ENCODE results near the gene SYT7.

The SYT7 gene

DNA sequence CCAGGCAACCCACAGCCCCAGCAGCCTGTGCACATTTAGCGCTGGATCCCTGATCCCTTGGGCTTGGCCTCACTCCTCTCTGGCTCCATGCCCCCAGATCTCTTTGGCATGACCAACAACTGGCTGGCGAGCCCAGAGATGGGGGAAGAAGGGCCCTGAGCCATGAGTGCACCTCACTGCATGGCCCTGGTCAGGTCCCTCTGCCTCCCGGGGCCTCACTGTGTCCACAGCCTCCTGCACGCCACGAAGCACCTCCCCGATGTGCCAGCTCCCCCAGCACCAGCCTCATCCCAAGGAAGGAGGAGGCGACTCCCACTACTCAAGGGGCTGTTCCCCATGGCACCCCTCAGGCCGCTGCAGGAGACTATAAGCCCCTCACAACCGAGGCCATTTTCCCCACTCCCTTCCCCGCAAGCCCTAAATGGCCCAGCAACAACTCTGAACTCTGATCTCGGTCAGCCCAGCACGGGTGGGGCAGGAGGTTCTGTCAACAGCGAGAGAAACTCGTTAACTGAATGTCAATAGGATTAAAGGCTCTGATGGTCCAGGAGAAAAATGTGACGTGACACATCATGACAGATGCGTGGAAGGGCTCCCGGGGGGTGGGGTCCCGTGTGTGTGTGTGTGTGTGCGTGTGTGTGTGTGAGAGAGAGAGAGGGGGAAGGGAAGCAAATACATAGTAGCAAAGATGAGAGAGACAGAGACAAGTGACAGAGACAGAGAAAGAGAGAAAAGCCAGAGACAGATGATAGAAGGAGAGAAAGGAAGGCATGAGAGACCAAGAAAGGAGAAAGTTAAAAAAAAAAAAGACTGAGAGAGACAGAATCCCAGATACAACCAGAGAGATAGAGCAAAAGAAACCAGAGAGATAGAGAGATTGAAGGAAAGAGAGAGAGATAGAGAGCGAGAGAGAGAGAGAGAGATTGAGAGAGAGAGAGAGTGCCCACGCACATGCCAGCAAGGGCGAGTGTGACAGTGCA is 28.4 kb upstream of the SYT7 start:
- DNase-seq, result no peak

DNA sequence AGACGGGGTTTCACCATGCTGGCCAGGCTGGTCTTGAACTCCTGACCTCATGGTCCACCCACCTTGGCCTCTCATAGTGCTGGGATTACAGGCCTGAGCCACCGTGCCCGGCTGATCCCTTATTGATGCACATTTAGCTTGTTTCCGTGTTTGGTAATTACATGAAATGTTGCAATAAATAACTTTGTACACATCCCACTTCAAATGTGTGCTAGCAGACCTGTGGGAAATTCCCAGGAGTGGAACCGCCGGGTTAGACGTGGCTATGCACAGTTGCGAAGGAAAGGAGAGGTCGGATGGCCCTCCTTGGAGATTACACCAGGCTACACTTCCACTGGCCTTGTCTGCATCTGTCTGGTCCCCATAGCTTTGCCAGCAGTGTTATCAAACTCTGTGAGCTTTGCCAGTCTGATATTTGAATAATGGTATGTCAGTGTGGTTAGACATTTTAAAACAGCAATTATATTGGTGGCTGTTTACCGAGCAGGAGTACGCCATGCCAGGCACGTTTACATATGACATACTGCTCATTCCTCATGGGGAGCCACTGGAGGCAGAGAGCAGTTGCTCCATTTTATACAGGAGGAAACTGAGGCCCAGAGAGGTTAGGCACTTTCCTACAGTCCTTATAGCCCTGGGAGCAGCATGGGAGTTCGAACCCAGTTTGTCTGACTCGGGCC is 27.2 kb upstream of the SYT7 start:
- no peak for DNase-seq

DNA sequence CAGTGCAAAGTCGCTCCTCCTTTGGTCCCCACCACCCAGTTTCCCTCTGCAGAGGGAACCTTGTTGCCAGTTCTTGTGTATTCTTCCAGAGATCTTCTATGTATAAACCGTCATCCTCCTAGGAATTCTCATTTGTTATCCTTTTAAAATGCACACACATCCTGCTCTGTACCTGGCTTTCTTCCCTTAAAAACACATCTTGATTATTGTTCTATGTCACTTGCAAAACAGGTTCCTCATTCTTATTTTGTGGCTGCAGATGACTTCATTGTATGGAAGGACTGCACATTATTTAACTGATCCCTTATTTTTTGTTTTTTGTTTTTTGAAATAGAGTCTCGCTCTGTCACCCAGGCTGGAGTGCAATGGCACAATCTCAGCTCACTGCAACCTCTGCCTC is 26.6 kb upstream of the SYT7 start:
- DNase-seq, result no peak

DNA sequence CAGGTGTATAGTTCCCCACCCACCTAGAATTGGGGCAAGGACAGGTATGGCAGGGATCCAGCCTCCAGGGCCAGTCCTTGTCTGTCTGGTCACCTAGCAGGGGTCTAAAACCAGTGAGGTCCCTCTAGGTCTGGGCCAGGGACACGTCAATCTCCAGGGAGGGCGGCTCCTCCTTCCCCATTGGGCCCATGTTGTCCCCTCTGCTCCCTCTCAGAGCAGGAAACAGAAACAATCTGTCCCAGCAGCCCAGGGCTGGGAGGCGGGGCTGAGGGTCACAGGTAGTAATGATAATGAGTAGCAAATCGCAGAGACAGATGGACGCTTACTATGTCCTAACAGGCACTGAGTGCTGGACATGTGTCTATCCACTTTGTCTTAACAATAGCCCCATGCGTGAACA is 22.8 kb upstream of the SYT7 start:
- DNase-seq, result no peak

DNA sequence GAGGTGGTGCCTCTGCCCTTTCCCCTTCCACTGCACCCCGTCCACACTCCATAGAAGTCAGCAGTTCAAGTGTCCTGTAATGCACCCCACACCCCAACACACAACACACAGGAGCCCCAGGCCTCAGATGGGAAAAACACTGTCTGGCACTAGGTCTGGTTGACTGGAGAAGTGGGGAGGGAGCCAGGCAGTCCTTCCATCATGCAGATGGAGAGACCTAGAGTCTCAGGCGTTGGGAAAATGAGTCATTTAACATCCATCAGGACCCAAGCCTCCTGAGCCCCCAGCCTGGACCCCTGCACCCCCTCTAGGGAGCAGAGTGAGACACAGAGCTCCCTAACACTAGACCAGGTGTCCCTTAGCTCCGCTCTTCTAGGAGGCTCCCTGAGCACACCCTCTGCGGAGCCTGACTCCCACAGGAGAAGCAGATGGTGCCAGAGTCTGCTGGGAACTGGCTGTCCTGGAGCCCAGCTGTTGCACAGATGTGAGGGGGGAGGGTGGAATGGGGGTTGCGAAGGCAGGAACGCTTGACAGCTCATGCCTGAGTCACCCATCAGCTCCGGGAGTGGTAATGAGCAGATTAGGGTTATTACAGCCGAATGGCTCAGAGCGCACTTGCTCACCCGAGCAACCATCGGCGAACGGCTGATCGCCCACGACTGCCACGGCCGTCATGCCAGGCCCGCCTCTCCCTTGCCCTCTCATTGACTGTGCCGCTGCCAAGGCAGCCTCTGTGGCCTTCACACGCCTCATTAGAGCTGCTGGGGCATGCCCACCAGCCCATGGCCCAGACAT is 22.1 kb upstream of the SYT7 start:
- no peak for DNase-seq

DNA sequence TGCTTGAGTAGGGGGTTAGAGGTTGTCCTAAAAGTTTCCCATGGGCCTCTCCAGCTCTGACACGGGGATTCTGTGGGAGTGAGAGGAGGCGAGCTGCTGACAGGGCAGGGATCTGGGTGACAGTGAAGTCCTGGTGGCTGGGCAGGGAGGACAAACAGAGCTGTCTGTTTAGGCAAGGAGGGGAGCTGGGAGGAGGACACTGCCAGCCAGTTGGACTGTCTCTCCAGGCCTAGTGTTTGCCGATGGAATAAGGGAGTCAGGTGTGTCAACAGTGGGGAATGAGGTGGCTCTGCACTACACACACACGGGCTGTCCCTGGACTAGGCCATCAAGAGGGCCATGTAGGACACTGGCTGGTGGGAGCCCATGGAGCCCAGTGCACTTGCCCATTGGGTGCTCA is 20.6 kb upstream of the SYT7 start:
- peak; percentile 40 for DNase-seq

DNA sequence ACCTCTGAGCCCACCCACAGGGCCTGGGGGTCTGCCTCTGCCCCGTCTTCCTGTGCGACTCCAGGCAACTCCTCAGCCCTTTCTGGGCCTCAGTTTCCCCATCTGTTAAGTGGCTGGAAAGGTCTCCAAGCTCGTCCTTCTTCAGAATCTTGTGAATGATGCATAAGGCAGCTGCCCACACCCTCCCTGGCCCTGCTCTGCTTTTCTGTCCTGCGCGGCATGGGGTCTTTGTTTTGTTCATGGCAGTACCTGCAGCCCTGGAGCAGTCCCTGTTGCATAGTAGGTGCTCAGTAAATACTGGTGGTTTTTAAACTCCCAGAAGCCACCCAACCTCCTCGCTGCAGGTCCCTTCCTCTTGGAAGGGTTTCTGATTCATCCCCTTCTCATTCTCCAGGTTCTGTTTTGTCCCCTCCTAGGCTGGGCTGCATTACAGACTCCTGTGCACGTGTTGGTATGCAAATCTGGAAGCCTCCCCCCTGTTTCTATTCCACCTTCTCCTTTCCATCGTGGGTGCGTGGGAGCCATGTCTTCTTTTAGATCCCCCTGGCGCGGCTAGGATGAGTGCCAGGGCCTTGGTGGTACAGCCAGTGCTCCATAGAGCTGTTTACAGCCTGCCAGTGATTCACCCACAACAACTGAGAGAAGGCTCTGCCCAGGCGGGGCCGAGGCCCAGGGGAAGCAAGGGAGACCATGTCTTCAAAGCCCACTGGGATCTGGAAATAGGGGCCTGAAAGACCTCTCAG is 19.3 kb upstream of the SYT7 start:
- DNase-seq, result no peak

DNA sequence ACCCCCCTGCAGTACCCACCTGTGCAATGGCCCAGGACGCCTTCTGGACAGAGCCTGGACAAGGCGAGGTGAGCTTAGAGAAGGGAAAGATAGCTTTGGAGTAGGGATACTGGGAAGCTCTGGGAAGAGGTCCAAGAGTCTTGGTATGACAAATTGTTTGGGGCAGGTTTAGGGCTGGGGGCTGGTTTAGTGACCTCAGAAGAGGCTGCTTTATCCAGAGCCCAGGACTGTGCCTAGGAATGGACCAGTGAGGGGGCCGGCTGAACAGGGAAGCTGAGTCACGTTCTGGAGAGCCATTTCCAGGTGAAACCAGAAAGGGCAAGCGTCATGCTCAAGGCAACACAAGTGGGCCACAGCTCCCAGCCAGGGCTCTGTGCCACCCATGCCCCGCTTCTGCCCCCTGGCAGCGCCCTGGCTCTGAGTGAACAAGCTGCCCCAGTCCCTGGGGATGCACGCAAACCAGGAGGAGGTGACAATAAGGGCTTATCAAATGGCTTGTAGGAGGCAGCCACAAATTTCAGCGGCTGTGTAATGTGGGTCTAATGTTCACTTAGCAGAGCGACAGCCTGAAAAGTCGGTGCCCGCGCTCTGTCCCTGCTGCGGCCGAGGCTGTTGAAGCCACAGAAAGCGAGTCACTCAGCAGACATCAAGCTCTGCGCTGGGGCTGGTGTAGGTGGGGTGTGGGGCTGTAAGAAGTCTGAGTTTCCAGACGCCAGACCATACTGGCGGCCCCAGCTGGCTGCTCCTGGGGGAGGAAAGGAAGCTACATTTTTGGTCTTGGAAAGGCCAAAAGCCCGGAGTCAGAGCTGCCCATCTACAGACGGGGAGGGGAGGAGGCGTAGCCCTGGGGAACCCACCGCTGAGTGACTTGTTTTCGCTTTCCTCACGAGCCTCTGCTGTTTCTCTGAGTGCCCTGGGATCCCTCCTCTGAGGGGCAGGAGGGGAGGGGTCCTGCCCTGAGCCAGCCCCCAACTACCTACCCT is 18.3 kb upstream of the SYT7 start:
- DNase-seq, result no peak

DNA sequence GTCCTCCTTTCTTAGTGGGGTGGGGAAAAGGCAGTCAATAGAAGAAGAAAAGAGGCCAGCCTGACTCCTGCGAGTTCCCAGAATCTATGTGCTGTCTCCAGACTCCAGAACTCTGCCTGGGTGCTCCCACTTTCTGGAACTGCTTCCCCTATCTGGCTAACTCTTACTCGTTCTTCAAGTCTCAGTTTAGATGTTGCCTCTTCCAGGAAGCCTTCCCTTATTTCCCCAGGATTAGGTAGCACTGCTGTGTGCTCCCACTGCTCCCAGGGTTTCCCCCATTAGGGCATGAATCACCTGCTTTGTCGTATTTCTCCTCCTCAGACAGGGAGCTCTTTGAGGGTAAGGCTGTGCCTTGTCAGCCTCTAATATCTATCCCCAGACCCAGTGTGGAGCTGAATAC is 17.5 kb upstream of the SYT7 start:
- DNase-seq, result no peak

DNA sequence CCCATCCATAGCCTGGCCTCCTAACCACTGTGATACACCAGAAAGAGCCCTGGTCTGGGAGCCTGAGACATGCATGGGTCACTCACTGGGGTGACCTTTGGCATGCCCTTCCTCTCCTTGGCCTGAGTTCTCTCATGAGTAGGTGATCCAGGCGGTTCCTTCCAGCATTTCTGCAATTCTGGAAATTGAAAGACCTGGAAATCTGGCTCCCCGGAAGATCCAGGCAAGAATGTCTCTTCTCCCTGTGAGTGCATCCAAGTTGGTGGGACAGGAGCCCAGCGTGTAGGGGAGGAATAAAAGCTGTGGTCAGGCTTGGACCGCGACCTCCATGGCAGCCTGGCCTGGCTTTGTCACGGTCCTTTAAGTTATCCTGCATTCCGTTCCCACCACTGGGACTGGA is 16.1 kb upstream of the SYT7 start:
- DNase-seq, result no peak

DNA sequence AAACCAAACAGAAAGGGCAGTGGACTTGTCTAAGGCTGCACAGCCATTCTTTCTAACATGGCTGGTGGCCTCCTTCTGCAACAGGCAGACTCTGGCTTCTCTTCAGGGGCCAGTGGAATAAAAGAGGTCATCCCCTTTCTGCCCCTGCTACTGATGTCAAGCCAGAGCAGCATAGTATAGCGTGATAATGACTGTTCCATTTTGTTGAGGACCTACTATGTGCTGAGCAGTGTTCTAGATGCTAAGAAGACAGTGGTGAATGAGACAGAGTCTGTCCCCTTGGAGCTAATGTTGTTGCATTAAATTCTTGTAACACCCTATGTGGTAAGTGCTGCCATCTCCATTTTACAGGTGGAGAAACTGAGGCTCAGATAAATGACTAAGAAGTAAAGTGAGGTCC is 15.7 kb upstream of the SYT7 start:
- DNase-seq, result no peak

DNA sequence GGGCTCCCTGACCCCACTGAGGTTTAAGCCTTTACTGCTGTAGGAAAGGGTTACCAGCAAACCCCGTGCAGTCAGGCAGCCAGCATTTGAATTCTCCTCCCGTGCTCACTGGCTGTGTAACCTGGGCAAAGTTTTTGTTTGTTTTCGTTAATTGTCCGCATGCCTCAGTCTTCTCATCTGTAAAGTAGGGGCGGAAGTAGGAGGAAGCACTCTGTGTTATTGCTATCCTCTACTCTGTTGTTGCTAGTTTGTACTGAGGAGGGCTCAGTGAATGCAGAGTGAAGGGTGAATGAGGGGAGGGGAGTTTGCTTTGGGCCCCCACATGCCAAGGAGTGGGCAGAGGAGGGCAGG is 14.0 kb upstream of the SYT7 start:
- no peak for DNase-seq

DNA sequence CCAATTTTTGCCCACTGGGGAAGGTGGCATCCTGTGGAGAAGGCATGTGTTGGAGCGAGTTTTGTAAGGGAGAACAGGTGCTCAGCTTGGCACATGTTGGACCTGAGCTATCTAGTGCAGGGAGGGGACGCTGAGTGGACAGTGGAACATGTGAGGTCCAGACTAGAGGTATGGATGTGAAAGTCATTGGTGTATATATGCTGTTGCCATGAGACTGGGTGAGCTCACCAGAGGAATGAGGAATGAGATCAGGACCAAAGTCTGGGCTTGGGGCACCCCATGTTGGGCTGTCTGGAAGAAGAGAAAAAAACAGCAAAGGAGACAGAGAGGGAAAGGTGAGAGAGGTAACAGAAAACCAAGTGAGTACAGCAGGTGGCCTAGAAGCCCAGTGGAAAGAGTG is 12.3 kb upstream of the SYT7 start:
- DNase-seq, result no peak

DNA sequence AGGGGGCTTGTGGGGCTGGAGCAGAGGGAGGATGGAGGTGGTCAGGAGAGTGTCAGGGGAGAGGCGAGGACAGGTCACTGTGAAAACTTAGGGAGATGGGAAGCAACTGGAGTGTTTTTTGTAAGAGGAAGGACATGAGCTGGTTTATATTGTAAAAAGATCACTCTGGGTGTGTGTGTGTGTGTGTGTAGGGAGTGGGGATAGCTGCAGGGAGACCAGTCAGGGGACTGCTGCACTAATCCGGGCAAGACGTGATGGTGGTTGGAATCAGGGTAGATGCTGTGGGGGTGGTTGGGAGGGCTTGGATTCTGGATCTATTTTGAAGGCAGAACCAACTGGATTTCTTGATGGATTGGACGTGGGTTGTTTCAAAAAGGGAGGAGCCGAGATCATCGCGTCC is 11.3 kb upstream of the SYT7 start:
- DNase-seq, result no peak

DNA sequence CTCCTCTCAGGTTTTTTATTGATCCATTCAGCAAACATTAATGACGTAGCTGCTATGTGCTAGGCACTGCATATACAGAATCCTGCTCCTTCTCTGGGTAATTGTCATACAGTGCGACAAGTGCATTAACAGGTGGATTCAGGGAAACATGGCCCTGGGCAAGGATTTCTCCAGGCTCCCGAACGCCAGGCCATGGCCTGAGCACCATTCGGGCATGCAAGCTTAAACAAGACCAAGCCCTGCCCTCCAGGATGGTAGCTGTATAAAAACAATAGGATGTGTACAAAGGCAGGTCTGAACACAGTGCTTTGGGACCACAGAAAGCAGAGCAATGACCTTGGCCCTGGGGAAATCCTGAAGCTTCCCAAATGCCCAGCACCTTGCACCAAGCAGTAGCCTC is 9.1 kb upstream of the SYT7 start:
- DNase-seq, result peak; percentile 50

DNA sequence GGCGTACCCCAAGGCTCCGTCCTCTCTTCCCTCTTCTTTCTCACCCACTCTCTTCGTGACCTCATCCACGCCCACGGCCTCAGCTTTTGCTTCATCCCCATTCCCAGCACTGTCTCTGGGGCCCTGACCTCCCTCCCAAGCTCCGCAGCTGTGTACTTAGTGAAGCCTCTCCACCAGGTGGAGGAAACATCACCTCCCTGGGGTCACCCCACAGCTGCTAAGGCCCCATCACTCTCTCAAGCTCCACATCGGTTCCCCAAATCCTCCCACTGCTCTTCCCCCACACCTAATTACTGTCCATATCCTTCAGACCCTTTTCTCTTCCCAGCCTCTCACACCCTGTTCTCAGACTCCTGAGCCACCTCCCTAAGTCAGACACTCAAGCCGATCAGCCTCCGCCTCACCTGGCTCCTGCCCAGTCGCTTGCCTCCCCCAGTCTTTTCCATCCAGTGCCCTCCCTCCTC is 7.9 kb upstream of the SYT7 start:
- DNase-seq, result no peak

DNA sequence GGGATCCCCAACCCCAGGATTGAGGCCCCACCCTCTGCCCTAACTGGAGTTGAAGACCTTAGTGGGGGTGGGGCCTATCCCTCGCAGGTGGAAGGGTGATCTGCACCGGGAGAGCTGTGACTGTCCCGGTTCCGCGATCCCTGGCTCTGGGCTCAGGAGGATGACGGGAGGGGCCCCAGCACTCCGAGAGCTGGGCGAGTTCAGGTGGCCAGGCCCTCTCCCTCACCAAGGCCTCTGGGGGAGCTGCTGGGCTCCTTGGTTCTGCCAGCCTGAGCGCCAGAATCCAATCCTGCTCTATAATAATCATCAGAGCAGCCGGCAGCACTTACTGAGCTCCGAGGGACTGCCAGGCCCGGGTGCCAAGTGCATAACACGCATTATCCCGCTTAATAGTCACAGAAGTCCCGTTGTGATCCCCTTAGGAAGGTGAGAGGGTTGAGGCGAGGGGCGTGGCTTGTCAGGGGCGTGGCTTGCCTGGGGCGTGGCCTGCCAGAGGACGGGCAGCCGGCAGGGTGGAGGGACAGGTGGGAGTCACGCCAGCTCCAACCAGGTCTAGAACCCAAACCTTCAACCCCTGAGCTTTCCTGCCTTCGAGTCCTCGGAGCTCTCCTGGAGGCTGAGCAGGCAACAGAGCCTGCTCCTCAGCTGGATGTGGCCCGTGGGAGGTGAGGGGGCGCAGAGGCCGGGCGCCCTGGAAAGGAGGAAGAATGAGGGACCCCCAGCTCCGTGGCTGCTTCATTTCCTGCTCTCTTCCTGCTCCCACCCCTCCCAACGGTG is 7.3 kb upstream of the SYT7 start:
- peak; percentile 78 for DNase-seq

DNA sequence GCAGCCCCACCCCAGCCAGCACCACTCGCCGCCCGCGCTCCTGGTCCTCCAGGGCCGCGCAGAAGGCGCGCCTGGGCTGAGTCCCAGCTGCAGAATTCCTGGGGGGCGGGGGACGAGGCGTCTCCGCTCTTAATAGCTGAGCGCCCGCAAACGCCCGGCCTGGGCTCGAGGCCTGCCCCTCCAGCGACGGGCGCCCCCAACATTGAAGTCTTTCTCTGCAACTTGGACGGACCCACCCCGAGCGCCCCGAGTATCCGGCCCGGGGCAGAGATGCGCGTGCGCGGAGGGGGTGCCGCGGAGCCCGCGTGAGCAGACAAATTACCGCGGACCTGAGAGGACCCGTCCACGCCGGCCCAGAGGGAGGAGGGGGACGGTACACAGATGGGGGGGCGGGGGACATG is 6.7 kb upstream of the SYT7 start:
- DNase-seq, result peak; percentile 49

DNA sequence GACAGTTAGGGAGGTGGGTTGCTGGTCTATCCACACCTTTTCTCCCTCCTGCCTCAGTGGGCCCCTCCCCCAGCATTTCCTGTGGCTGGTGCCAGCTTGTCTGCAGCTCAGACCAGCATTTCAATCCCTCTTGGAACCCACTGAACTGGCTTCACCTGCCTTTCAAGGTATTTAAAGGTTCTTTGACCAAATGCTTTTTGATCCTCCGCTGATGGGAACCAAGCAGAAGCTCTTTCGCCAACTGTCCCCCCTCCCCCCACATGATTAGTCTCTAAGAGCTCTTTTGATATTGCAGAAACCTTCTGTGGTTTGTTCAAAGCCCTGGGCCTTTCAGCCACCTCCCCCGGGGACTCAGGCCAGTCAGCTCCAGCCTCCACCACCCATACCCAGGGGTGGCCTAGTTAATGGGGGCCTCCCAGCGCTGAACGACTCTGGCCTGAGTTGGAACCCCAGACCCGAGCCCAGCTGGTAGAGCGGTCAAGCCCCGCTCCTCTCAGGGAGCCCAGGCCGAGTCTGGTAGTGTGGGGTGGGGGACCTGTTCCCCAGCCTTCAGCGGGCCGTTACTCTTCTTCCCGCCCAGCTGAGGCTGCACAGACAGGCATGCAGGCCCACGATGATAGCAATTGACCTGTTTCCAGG is 6.0 kb upstream of the SYT7 start:
- DNase-seq, result no peak

DNA sequence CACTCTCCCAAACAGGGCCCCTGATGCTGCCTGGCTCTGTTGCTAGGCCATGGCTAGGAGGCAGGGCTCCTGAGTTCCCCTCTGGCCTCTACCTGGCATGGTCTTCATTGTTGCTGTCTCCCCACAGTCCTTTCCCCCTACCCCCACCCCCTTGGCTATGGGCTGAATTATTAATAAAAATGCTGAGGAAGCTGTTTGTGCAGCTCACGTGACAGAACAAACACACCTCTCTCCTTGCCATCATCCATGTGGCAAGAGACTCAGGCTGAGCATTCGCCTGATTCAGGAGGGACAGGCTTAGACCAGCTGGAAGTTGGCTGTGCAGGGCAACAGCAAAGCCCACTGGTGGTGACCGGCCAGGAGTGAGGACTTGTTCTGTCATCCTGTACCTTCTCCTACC is 4.2 kb upstream of the SYT7 start:
- DNase-seq, result no peak
